Measurements from ENCODE around the gene DDX17.

Gene DDX17

DNA sequence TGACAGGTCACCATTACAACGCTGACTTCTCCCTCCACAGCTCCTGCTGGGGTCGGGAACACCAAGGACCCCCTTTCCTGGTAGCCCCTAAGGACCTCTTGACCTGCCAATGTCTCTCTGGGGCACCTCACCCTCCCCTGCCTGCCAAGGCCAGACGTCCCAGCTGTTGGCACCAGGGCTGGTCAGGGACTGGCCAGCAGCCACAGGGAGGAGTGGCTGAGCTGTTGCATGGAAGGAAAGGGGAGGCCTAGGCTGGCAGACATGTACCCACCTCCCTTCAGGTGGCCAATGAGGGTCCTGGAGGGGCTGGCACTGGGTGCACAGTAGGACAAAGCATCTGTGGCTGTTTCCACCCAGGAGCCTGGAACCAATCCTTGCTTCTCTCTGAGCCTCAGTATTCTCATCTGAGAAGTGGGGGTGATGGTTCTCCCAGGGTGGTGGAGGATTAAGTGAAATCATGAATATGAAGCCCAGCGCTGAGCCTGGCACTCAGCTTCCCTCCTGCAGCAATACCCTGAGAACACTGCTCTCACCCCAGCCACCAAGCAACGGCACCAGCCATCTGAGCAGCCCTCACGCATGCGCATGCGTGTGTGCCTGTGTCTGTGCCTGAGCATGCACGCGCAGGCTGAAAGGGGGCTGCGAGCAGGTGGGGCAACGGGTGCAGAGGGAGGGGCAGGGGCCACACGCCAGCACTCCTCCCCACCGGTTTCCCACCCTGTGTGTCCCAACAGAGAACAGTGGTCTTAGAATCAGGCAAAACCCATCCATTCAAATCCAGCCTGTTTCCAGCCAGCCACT is 57.0 kb downstream of the DDX17 start:
- no peak for DNase-seq (ENCODE audit: low read depth)

DNA sequence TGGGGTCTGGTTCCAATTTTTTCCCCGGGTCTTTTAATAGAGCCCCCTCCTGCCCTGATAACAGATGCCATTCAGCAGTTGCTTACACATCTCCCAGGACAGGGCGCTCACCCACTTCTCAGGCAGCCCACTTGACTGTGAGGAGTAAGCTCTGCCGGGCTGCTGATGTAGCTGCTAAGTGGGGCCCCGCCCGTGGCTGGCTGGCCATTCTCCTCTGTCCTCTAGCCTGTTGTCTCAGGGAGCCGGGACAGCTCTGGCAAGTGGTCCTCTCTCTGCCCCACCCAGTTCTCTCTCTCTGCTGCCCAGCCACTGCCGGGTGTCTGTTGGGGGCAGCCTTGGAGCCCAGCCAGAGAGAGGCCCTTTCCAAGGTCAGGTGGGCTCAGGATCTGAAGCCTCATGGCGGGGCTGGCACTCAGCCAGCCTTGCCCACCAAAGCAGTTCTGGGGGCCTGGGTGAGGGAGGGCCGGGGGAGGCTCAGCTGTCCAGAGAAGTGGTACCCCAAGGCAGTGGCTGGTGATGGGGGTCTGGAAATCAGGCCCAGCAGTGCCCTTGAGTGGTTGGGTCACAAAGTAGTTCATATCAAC is 60.0 kb downstream of the DDX17 start:
- DNase-seq (ENCODE audit: low read depth), result no peak

DNA sequence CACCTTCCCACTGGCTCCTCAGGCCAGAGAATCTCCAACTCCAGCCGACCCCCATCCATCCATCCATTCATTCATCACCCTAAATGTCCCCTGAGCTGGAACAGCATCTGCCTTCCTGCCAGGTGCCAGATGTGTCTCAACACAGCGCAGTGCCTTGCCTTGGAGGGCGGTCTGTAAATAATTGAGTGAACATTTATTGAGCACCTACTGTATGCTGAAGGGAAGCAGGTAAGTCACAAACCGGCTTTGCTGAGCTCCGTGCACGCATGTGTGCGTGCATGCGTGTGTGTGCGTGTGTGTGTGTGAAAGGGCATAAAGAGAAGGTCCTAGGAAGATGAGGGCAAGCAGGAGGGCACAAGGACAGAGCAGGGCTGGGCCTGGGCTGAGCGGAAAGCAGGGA is 61.3 kb downstream of the DDX17 start:
- DNase-seq (ENCODE audit: low read depth), result no peak

DNA sequence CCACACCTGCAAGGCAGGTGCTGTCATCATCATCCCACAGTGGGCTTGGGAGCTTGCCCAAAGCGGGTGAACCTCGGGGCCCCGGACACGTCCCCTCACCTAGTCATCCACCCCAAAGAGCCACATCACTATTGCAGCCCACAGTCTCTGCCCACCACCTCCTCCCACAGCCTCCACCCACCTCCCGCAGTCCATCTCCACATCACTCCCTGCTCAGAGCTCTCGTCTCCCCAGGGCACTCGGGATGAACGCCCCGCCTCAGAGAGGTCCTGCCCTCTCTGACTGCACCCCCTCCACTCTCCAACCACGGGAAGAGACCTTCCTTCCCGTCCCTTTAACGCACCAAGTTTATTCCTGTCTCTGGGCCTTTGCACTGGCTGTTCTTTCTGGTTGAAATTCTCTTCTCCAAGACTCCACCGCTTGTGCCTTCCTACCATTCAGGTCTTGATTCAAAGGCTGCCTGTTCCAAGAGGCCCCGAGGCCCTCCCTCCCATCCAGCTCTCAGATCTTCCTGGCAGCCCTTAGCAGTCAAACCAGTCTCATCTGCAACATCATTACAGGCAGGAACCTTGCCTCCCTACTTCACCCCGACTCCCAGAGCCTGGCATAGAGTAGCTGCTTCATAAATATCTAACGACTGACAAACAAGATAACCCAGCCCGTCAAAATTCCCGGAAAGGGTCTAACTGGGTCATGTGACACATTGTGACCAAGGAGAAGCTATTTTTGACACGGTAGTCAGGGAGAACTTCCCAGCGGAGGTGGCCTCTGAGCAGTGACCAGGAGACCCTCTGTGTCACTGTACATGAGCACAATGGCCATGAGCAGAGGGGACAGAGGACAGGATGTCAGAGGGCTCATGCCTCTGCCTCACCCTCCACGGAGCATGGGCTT is 62.2 kb downstream of the DDX17 start:
- no peak for DNase-seq (ENCODE audit: low read depth)

DNA sequence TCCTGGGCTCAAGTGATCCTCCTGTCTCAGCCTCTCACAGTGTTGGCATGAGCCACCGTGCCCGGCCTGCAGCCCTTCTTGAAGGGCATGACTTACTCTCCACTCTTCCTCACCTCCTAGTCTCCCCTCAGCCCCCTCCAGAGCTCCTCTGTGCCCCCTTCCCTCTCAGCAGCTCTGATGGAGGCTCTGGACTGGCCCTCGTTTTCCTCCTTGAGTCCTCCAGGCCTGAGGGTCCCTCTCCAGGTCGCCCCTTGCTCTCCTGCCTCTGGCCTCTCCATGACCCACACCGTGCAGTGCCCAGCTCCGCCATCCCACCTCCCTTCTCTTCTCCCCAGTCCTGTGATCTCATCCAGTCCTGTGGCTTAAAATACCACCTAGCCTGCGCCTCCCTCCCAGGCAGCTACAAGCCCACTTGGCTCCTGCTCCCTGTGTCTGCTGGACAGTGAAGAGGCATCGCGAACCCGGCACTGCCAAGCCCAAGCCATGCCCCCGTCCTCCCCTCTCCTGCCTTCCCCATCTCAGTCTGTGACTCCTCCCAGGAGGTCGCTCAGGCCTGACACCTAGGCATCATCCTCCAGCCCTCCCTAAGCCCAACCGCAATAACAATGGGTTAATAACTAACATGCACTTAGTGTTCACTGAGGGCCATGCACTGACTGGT is 63.0 kb downstream of the DDX17 start:
- no peak for DNase-seq (ENCODE audit: low read depth)

DNA sequence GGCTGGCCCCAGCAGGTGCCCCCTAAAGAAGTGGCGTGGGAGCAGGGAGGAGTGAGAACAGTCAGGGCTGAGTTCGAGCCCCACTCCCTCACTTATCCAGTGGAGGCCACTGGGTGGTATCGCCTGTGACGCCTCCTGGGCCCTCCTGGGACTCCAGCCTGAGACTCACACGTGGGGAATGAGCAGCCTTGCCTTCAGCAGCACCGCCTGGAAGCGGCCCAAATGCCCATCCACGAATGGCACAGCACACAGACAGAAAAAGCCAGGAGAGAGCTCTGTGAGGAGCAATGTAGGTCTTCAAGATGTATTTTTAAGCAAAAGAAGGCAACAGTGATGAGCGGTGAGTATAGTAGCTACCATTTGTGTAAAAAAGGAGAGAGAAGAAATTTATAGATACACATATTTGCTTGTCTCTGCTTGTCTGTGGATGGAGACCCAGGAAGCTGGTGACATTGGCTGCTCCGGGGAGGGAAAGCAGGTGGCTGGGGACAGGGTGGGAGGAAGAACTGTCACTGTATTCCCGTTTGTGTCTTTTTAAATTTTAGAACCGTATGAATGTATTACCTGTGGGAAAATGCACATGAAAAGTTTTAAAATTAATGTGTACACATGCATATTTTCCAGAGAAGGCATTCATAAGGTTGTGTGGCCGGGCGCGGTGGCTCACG is 64.4 kb downstream of the DDX17 start:
- no peak for DNase-seq (ENCODE audit: low read depth)

DNA sequence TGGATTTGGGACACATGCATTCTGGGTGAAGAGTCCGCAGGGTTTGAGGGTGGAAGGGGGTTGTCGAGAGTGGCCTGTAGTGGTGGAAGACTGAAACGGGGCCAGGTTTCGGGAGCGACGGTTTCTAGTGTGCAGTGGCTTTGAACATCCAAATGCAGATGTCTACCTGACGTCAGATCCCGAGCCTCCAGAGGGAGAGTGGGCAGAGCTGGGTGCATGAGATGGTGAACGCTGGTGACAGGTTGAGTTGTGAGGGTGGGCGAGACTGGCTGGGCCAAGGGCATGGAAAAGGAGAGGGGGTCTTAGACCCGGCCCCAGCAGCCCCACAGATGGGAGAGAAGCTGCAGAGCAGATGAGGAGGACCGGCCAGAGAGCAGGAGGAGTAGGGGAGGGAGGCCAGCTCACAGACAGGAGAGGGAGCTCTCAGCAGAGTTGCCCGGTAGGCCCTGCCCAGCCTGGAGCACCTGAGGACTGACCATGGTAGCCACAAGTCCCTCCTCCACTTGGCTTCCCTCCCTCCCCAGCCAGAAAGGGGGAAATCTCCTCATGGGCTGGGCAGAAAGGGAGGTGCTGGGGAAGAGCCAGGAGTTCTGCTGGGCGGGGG is 65.3 kb downstream of the DDX17 start:
- no peak for DNase-seq (ENCODE audit: low read depth)

DNA sequence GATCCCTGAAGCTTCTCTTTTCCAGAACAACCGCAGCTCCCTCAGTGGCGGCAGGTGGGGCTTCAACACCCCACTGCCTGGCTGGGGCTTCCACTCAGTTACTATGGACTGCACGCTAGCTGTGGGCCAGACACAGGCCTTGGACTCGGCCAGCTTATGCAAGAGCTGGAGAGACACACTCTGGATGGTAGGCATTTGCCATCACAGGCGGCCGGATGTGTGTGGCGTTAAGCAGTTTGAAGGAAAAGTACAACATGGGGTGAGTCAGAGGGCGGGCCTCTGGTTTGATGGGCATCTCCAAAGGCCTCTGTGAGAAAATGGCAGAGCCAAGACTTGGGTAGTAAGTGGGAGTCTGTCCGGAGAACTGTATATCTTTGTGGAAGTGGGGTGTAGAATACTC is 68.7 kb downstream of the DDX17 start:
- DNase-seq (ENCODE audit: low read depth), result peak; percentile 17

DNA sequence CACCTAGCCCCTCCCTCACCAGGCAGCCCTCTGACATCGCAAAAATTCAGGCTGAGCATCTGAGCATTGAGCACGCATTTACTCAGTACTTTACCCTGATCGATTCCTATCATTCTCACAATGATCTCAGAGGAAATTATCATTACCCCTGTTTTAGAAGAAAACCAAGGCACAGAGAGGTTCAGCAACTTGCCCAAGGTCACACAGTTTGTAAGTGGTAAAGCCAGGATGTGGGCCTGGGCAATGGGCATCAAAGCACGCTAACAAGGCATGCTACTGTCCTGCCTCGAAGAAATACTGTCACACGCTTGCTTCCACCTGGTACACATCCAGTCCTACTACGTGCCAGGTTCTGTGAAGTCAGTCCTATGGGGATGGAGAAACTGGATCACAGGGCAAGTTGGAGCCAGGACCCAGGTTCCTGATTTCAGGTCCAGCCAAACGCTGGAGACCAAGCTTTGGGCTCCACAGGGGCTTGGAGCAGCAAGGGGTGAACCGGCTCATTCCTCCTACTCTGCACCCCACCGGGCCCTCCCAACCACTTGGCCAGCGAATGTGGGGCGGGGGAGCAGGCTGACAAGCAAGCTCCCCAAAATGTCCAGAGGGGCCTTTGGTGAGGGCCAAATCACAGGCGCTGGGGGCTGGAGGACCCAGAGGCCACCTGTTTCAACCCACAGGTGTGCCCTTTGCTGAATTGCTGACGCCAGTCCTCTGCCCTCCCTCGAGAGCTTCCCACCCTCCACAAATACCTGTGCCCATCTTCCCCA is 69.3 kb downstream of the DDX17 start:
- no peak for DNase-seq (ENCODE audit: low read depth)

DNA sequence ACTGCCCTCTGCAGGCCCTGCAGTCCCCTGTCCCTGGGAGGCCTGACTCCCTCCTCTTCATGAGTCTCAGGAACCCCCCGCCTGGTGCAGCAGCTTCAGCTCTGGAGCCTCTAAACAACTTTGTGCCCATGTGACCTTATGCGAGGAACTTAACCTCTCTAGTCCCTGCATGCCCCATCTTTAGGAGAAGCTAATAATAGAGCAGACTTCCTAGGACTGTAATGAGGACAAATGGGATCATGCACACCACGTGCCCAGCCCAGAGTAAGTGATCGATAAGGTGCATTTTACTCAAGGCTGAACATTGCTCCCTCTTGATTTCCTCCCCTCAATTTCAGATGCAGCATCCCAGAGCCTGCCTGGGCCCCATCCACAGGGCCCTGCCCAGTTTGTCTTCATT is 70.1 kb downstream of the DDX17 start:
- DNase-seq (ENCODE audit: low read depth), result no peak

DNA sequence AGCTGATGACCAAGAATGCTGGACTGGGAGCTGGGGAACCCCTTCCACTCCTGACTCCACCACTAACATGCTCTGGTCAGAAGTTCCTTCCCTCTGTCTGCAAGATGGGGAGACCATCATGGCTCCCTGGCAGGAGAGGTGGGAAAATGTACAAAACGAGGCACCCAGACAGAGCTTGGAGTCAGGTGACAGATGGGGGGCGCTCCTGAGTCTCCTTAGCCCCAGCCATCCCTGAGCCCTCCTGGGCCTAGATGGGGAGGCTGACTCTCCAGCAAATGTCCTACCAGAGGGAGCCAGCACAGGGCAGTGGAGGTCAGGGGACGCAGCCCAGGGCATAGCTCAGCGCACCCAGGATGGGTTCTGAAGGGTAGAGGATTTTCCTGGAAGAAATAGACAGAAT is 71.1 kb downstream of the DDX17 start:
- no peak for DNase-seq (ENCODE audit: low read depth)

DNA sequence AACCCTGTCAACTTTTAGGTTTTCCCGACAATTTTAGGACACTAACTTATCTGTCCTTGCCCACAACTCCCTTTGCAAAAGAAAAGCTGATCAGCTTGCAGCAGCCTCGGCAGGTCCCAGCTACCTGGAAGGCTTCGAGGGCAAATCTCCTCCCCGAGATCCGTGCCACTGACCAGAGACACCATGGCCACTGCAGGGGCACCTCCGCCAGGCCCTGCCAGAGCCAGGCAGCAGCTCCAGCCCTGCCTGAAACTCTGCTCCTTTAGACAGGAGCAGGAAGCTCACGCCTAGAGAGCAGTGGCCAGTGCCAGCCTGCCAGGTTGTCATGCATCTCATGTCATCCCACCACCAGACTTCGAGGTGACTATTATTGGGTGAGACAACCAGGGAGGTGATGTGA is 72.2 kb downstream of the DDX17 start:
- DNase-seq (ENCODE audit: low read depth), result no peak

Measured in EH (cell line).